ENCODE results near the gene COL10A1.

The COL10A1 gene

DNA sequence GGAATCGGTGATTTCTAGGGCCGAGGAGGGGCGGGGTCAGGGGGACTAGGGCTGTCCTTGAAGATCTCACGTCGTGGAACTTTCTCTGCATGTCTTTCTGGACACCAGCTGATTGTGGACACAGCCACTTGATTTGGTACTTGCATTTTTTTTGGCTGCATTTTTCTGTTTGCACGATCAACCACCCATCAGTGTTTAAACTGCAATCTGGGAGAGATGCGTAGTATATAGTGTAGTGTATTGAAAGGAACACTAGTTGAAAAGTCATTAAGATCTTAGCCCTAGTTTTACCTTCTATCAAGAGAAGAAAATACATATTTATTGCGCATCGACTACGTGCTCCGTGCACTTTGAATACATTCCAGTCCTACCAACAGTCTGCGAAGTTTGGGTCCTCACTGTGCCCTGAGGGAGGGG, 24.6 kb downstream of the COL10A1 start:
- peak overlapping the region; percentile 29; the same call in 1 of the 2 replicates for H3K27ac ChIP-seq (ENCODE audit: low read length)

GRCh38 chr6:116100419-116101301, 25.3 kb downstream of the COL10A1 start, which contains the start of gene NT5DC1:
Gene NT5DC1, plus strand, starts transcription at chr6:116100853. Its CDS starts 78 bp downstream, at chr6:116100931.
- H2AFZ ChIP-seq (ENCODE audit: low read depth, low read length): peak within 1 kb of the TSS; percentile 87
- peak; percentile 64 for DNase-seq
- peaks cover 14% of the 10 kb centered on the region for H3K27me3 ChIP-seq (ENCODE audit: insufficient read depth, low read length, poor library complexity)
- no peak for TF ChIP-seq EZH2 (IDR thresholded peaks at IDR 0.05; ENCODE audit: borderline replicate concordance, low read depth, low read length, severe bottlenecking)
- peak; percentile 45 for TF ChIP-seq CTCF (IDR thresholded peaks at IDR 0.05; ENCODE audit: borderline replicate concordance, extremely low read depth, low read length, poor library complexity, severe bottlenecking)
- peak within 1 kb of the TSS; percentile 88 for H3K4me2 ChIP-seq (ENCODE audit: insufficient read depth, low read length)
- H4K20me1 ChIP-seq (ENCODE audit: insufficient read depth, low read length): no peaks in the 10 kb centered on the region
- peak; percentile 89 for ATAC-seq (ENCODE audit: insufficient read depth, low read depth)
- H3K4me3 ChIP-seq (ENCODE audit: low read depth in 1 of 2, low read length in 2 of 2): peak within 1 kb of the TSS; percentile 36 to 77; a peak in 3 of 4 replicates
- no peaks in the 10 kb centered on the region for H3K36me3 ChIP-seq (ENCODE audit: insufficient read depth, low read length)
- H3K27ac ChIP-seq (ENCODE audit: low read length): peak within 1 kb of the TSS; percentile 29; the same call in 1 of the 2 replicates
- peaks cover 13% of the 10 kb centered on the region for H3K4me1 ChIP-seq (ENCODE audit: insufficient read depth, low read length)
- no peaks in the 10 kb centered on the region for H3K79me2 ChIP-seq (ENCODE audit: insufficient read depth, low read length)
- H3K9me3 ChIP-seq (ENCODE audit: insufficient read depth, low read length, severe bottlenecking): peaks cover 10% of the 10 kb centered on the region
- peak within 1 kb of the TSS; percentile 64 for H3K9ac ChIP-seq (ENCODE audit: low read depth, low read length)

More for the DNA sequence above, 24.6 kb downstream of the COL10A1 start:
- peak; percentile 7; the same call in 1 of the 3 replicates for ATAC-seq (ENCODE audit: insufficient read depth, low read depth)
- Histone ChIP-seq H3K9me3 (ENCODE audit: insufficient read depth, low read length, severe bottlenecking) (peaks cover 4% of the 10 kb centered on the region), H3K4me3 (ENCODE audit: low read depth in 1 of 2, low read length in 2 of 2) (peak overlapping the region; percentile 36 to 77; a peak in 3 of 4 replicates), H2AFZ (ENCODE audit: low read depth, low read length) (peak overlapping the region; percentile 87), H3K4me1 (ENCODE audit: insufficient read depth, low read length) (peaks cover 13% of the 10 kb centered on the region), H3K79me2 (ENCODE audit: insufficient read depth, low read length) (no peaks in the 10 kb centered on the region), H3K4me2 (ENCODE audit: insufficient read depth, low read length) (peak overlapping the region; percentile 88), H3K9ac (ENCODE audit: low read depth, low read length) (peak overlapping the region; percentile 64), H3K36me3 (ENCODE audit: insufficient read depth, low read length) (no peaks in the 10 kb centered on the region), H3K27me3 (ENCODE audit: insufficient read depth, low read length, poor library complexity) (peaks cover 14% of the 10 kb centered on the region), H4K20me1 (ENCODE audit: insufficient read depth, low read length) (no peaks in the 10 kb centered on the region)
- no peak for DNase-seq
- TF ChIP-seq CTCF (IDR thresholded peaks at IDR 0.05; ENCODE audit: borderline replicate concordance, extremely low read depth, low read length, poor library complexity, severe bottlenecking) (no peak), EZH2 (IDR thresholded peaks at IDR 0.05; ENCODE audit: borderline replicate concordance, low read depth, low read length, severe bottlenecking) (no peak)

DNA sequence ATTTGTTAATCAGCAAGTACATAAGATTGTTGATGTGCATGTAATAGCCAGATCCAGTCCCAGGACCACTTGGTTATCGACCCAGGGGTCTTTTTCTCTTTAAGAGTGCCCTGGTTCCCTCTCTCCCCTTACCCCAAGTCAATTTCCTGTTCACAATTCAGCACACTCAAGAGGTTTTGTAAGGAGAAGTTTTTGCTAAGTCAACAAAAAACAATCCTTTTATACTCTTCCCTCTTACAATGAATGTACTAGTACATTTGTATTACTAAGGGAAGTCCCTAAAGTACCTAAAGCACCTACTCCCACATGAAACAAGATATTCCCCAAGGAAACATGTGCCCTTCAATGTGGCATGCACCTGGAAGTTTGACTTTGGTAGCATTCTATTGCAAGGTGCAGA, 26.9 kb downstream of the COL10A1 start:
- H3K4me3 ChIP-seq (ENCODE audit: low read depth in 1 of 2, low read length in 2 of 2): no peak overlapping the region
- H3K27me3 ChIP-seq (ENCODE audit: insufficient read depth, low read length, poor library complexity): peaks cover 14% of the 10 kb centered on the region
- peaks cover 13% of the 10 kb centered on the region for H3K4me1 ChIP-seq (ENCODE audit: insufficient read depth, low read length)
- DNase-seq (no peak), ATAC-seq (ENCODE audit: insufficient read depth, low read depth) (no peak)
- H3K9ac ChIP-seq (ENCODE audit: low read depth, low read length): no peak overlapping the region
- H3K36me3 ChIP-seq (ENCODE audit: insufficient read depth, low read length): no peaks in the 10 kb centered on the region
- no peak overlapping the region for H3K4me2 ChIP-seq (ENCODE audit: insufficient read depth, low read length)
- H4K20me1 ChIP-seq (ENCODE audit: insufficient read depth, low read length): no peaks in the 10 kb centered on the region
- H3K9me3 ChIP-seq (ENCODE audit: insufficient read depth, low read length, severe bottlenecking): peaks cover 13% of the 10 kb centered on the region
- no peak overlapping the region for H2AFZ ChIP-seq (ENCODE audit: low read depth, low read length)
- TF ChIP-seq EZH2 (IDR thresholded peaks at IDR 0.05; ENCODE audit: borderline replicate concordance, low read depth, low read length, severe bottlenecking) (no peak), CTCF (IDR thresholded peaks at IDR 0.05; ENCODE audit: borderline replicate concordance, extremely low read depth, low read length, poor library complexity, severe bottlenecking) (no peak)
- H3K79me2 ChIP-seq (ENCODE audit: insufficient read depth, low read length): no peaks in the 10 kb centered on the region
- H3K27ac ChIP-seq (ENCODE audit: low read length): no peak overlapping the region
